Measurements from ENCODE around the gene SLC16A11. TPM values are rescaled to one million over a fixed set of nuclear protein-coding genes. Genes with fewer than 3 reads are reported as not detected.
"Not testable (repeated sequence)": the region's sequence is repeated elsewhere in the genome, so short reads cannot be mapped to it uniquely, and the experiment has no call there.

The SLC16A11 gene
- polyA plus RNA-seq, 4 donors, result 0.41 to 0.67 (median 0.59) TPM

DNA sequence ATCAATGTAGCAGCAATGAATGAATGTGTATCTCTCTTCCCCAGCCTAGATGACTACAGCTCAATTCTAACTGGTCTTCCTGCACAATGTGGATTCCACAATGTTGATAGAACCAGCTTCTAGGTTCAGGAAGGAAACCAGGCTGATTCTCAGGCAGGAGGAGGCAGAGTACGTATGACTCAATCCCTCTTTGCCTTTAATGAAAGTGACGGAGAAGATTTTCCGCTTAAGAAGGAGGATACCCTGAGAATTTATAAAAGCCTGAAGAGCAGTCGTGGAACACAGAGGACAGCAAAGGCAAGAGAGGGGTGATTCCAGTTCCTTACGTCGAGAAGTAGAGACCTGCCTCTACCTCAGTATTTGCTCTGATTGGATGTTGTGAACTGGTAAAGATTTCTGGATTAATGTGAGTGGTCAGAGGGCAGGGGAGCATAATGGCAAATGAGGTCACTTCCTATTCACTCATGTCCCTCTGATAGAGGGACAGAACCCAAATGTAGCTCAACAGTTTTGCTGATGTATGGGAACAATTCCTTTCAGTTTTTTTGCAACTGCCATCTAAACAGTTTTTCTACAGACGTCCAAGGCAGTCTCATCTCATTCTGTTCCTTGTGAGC is 15.0 kb upstream of the SLC16A11 start:
- no peak for DNase-seq (ENCODE audit: low read depth in 4 of 4, low spot score in 3 of 4)

DNA sequence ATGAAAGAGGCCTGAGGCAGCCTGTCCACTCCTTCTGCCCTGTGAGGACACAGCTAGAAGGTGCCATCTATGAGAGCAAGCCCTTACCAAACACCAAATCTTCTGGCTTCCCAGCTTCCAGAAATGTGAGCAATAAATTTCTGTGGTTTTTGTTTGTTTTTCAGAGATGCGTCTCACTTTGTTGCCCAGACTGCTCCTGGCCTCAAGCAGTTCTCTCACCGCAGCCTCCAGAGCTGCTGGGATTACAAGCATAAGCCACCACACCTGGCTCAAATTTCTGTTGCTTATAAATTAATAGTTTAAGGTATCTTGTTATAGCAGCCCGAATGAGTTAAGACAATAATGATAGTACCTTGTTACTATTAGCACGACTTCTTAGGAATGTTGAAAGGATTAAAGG is 12.5 kb upstream of the SLC16A11 start:
- no peak for DNase-seq (ENCODE audit: low read depth in 4 of 4, low spot score in 3 of 4)

GRCh38 chr17:7050583-7050982 is 6.7 kb upstream of the SLC16A11 start:
- DNase-seq (ENCODE audit: low read depth in 4 of 4, low spot score in 3 of 4), result not testable (repeated sequence)

DNA sequence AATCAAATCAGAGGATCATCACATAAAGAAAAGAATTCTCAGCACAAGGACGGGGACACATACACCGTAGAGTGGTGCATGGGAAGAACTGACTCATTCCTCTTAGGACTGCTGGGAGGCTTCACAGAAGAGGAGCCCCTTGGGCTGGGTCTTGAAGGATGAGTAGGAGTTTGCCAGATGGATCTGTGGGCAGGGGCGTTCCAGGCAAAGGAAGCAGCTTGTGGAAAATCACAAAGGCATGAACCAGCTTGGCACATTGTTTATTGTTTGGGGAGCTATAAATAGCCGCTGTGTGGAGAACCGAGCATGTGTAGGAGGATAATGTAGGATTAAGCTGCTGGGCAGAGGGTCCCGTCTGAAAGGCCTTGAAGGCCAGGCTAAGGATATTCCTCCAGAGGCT is 5.1 kb upstream of the SLC16A11 start:
- no peak for DNase-seq (ENCODE audit: low read depth in 4 of 4, low spot score in 3 of 4)

DNA sequence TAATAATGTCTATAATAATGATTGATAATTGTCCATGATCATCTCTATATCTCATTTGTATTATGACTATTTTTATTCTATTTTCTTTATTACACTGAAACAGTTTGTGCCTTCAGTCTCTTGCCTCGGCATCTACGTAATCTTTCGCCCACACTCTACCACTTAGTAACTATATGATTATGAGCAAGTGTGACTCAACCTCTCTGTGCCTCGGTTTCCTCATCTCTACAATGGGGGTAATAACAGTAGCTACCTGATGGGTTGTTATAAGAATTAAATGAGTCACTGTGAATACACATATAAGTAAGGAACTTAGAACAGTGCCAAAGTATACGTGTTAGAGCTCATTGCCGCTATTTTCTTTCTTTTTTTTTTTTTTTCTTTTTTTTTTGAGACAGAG is 3.7 kb upstream of the SLC16A11 start:
- DNase-seq (ENCODE audit: low read depth in 4 of 4, low spot score in 3 of 4), result no peak

GRCh38 chr17:7046725-7047397 is 3.0 kb upstream of the SLC16A11 start:
- not testable (repeated sequence) for DNase-seq (ENCODE audit: low read depth in 4 of 4, low spot score in 3 of 4)

- no peak for DNase-seq (ENCODE audit: low read depth in 4 of 4, low spot score in 3 of 4)
Observed at GRCh38 chr17:7046127-7046724, 2.3 kb upstream of the SLC16A11 start.

DNA sequence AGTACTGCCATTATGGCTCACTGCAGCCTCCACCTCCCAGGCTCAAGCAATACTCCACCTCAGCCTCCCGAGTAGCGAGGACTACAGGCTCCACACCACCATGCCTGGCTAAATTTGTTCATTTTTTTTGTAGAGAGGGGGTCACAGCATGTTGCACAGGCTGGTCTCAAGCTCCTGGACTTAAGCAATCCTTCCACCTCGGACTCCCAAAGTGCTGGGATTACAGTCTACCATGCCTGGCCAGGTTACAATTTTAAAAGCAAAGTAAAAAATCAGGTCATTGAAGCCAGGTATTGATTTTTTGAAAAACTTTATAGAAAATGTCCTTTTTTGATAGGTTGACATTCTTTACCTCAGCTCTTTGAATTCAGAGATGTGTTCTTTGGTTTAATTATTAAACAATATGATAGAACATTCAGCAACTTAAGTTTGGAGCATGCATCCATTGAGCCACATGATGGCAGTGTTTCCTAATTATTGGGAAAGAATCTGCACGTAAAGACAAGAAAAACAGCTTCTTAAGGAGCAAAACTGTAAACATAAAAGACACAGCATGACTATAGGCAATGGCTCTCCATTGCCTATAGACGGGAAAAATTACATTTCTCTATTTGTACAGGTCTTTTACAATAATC is 1.7 kb upstream of the SLC16A11 start:
- peak in 2 of 4 donors; percentile 76 for DNase-seq (ENCODE audit: low read depth in 4 of 4, low spot score in 3 of 4)

DNA sequence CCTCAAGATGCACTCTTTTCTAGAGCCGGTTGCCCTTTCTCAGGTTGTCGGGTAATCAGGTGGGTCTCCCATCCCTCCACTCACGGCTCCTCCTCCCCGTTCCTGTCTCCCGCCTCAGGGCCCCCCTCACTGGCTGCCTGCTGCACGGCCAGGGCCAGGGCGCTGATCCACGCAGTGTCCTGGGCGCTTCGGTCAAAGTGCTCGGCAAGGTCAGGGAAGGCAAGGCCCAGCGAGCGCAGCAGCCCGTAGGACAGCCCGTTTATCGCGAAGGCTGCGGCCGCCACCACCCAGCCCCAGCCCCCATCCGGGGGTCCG is 753 bp downstream of the SLC16A11 start:
- DNase-seq (ENCODE audit: low read depth in 4 of 4, low spot score in 3 of 4), result no peak

DNA sequence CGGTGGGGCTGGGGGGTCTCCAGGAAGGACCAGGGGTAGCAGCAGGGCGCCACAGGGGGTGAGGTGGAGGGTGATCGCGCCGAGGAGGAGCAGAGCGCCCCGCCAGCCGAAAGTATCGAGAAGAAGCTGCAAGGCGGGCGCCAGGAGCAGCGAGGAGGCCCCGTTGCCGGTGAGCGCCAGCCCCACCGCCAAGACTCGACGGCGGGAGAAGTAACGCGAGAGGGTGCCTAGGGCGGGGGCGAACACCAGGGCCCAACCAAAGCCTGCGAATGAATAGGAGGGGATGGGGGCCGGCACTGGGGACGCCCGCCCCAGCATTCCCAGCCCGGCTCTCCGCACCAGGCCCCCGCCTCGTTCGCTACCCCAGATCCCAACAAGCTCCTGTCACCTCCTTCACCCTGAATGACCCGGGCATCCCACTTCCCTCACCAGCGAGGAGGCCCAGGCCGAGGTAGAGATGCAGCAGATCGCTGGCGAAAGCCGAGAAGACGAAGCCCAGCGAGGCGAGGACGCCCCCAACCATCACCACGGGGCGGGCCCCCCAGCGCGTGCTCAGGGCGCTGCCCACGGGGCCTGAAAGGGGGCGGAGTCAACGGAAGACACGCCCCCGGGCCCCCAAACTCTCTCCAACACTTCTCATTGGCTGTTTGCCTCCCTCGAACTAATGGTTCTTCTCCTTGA is 1.3 kb downstream of the SLC16A11 start:
- no peak for DNase-seq (ENCODE audit: low read depth in 4 of 4, low spot score in 3 of 4)

GRCh38 chr17:7041607-7042500 is 2.0 kb downstream of the SLC16A11 start:
- no peak for DNase-seq (ENCODE audit: low read depth in 4 of 4, low spot score in 3 of 4)

DNA sequence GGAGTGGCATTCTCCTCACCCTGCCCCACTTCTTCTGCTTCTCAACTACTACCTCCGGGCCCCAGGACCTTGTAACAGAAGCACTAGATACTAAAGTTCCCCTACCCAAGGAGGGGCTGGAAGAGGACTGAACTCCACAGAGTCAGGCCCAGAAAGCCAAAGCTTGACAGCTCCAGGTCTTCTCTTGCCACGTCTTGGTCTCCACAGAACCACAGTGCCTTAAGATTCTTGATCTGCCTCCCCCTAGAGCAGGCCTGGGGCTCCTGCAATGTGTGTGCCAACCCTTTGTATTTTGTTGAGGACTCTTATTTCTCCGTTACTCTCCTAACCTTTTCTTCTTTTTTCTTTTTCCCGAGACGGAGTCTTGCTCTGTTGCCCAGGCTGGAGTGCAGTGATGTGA is 4.1 kb downstream of the SLC16A11 start:
- DNase-seq (ENCODE audit: low read depth in 4 of 4, low spot score in 3 of 4), result no peak

GRCh38 chr17:7038025-7038862 is 5.6 kb downstream of the SLC16A11 start:
- DNase-seq (ENCODE audit: low read depth in 4 of 4, low spot score in 3 of 4), result no peak

- peak in 3 of 4 donors; percentile 89 to 90 (median 89) for DNase-seq (ENCODE audit: low read depth in 4 of 4, low spot score in 3 of 4)
Observed at GRCh38 chr17:7035591-7036368, 8.1 kb downstream of the SLC16A11 start, which contains the start of gene SLC16A13. TSS of gene SLC16A13 (plus strand) at chr17:7036015. CDS start at chr17:7036383, 368 bp downstream.

DNA sequence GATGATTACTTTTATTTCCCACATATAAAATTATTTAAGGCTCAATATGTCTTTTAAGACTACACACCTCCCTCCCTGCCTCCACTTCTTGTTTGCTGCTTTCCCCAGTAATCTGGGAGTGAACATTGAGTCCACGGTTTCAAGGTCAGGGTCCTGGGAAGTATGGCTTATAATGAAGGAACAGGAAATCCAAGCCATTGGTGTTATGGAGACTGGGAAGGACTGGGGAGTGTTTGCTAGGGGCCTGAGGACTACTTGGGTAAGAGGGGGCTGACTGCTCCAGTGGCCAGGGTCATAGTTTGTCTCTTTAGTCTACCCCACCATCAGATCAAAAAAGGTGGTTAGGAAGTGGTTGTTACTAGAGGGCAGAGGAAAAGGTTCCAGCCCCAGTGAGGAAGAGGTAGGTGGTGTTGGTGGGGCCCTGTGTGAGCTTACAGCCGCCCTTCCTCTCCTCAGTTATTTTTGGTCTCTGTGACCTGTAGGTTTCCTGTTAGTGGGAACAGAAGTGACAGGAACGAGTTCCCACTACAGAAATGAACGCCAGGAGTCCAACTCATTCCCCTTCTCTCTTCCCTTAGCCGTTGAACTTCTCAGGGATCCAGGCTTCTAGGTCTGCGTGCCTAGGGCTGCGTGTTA is 8.8 kb downstream of the SLC16A11 start:
- no peak for DNase-seq (ENCODE audit: low read depth in 4 of 4, low spot score in 3 of 4)

GRCh38 chr17:7029659-7030058 is 14.2 kb downstream of the SLC16A11 start:
- DNase-seq (ENCODE audit: low read depth in 4 of 4, low spot score in 3 of 4), result no peak

DNA sequence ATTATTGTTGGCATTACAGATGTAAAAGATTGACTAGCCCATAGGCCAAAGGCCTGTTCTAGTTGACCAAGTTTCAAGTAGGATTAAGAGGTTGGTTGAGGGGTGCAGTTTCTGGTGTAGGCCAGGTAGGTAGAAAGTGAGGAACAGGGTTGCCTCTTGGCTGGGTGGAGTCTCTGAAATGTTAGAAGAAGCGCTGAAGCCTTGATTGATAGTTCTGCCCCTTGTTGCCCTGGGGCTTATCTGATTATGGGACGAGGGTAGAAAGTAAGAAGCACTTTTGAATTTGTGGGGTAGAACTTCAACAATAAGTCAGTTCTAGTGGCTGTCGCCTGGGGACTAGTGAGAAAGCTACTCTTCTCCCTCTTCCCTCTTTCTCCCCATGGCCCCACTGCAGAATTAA is 14.8 kb downstream of the SLC16A11 start:
- DNase-seq (ENCODE audit: low read depth in 4 of 4, low spot score in 3 of 4), result no peak

DNA sequence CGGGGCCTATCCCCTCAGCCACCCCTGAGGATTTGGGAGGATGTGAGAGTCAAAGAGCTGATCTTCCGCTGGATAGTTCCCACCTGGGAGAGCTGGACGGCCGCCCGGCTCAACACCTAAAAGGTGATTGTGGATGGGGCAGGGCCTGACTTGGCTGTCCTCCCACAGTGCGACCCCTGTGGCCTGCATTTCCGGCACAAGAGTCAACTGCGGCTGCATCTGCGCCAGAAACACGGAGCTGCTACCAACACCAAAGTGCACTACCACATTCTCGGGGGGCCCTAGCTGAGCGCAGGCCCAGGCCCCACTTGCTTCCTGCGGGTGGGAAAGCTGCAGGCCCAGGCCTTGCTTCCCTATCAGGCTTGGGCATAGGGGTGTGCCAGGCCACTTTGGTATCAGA is 16.6 kb downstream of the SLC16A11 start:
- DNase-seq (ENCODE audit: low read depth in 4 of 4, low spot score in 3 of 4), result no peak
